Breast epithelium (tissue), 4 donors: ENCODE measurements around the gene SMAD6. TPM values are rescaled to one million over a fixed set of nuclear protein-coding genes. Genes with fewer than 3 reads are reported as not detected.

Experiments
- DNase-seq, 2 donors: peaks; one replicate each; pipeline ENCODE4 v3.0.0-alpha.2; 2019; ENCODE audit warnings: low spot score in 2 of 2
- H3K27ac ChIP-seq, 2 donors: fragments of 200-600 bp; sonication (generic) in 1 of 2; one replicate each; pipeline ENCODE4 v1.5.1; 2016 to 2019; ENCODE audit warnings: mild to moderate bottlenecking in 1 of 2
- H3K27me3 ChIP-seq, 2 donors: fragments of 200-600 bp; sonication (generic) in 1 of 2; one replicate each; pipeline versions ENCODE4 v1.5.1 to v1.6.0; 2017 to 2019; ENCODE audit warnings: control low read depth in 1 of 2, mild to moderate bottlenecking in 1 of 2
- H3K36me3 ChIP-seq: fragments of 200-600 bp; one replicate; pipeline ENCODE4 v1.5.1; 2019
- H3K4me1 ChIP-seq, 2 donors: fragments of 200-600 bp; sonication (generic); one replicate each; pipeline ENCODE4 v1.5.1; 2016 to 2019; ENCODE audit warnings: control low read depth in 1 of 2
- H3K4me3 ChIP-seq, 3 donors: fragments of 200-600 bp; sonication (generic); 1 replicate in 2 of 3; 2 replicates in 1 of 3; pipeline ENCODE4 v1.5.1; 2016 to 2019; ENCODE audit warnings: mild to moderate bottlenecking in 3 of 3, moderate library complexity in 2 of 3
- H3K9me3 ChIP-seq, 2 donors: fragments of 200-600 bp; sonication (generic) in 1 of 2; one replicate each; pipeline ENCODE4 v1.5.1; 2016 to 2019; ENCODE audit warnings: control low read depth in 1 of 2
- CTCF ChIP-seq, 3 donors: fragments of 450-650 bp; IDR thresholded peaks; one replicate each; pipeline ENCODE4 v1.5.1; 2016 to 2017; ENCODE audit warnings: antibody characterized with exemption in 3 of 3, mild to moderate bottlenecking in 3 of 3, moderate library complexity in 3 of 3
- POLR2A ChIP-seq: fragments of 450-650 bp; IDR thresholded peaks from one replicate; pipeline ENCODE4 v1.6.1; 2016; ENCODE audit warnings: antibody characterized with exemption, mild to moderate bottlenecking, moderate library complexity
- POLR2AphosphoS5 ChIP-seq, 3 donors: sonication (generic); formaldehyde crosslinking; IDR thresholded peaks; one replicate each; pipeline ENCODE4 v1.6.1; 2017; ENCODE audit warnings: antibody characterized with exemption in 3 of 3
- intact Hi-C: fragments of 100-400 bp; cut with DNase I; formaldehyde crosslinking; loops from one replicate; pipeline ENCODE4 v1.15.1; 2023; ENCODE audit warnings: low total_unique reads
- total RNA-seq, 3 donors: library from RNA; depleted of rRNA; stranded (reverse); fragments of >200 nt; gene quantifications; one replicate each; pipeline ENCODE4 v1.1.0, GENCODE V29; 2016

Gene SMAD6
- total RNA-seq, 3 donors from 2014 or later = 7.6 to 22.6 (median 13.4) TPM

GRCh38 chr15:66830358-66830757 lies 128.3 kb downstream of the SMAD6 start:
- Histone ChIP-seq H3K27me3 (no peaks in the 10 kb centered on the region), H3K9me3 (no peaks in the 10 kb centered on the region), H3K36me3 (no peaks in the 10 kb centered on the region), H3K4me1 (no peaks in the 10 kb centered on the region), H3K27ac (no peak overlapping the region), H3K4me3 (no peak overlapping the region)
- TF ChIP-seq POLR2A = no peak
- no peak for TF ChIP-seq POLR2AphosphoS5 (IDR thresholded peaks at IDR 0.05)
- TF ChIP-seq CTCF (IDR thresholded peaks at IDR 0.05) = no peak
- no peak for DNase-seq
- intact Hi-C loops = no loop called here

- no peak overlapping the region for H3K4me3 ChIP-seq
- no peaks in the 10 kb centered on the region for H3K9me3 ChIP-seq
- no peak for TF ChIP-seq POLR2A
- TF ChIP-seq CTCF (IDR thresholded peaks at IDR 0.05) = no peak
- TF ChIP-seq POLR2AphosphoS5 (IDR thresholded peaks at IDR 0.05) = no peak
- H3K36me3 ChIP-seq = no peaks in the 10 kb centered on the region
- no peaks in the 10 kb centered on the region for H3K27me3 ChIP-seq
- intact Hi-C loops = no loop called here
- no peaks in the 10 kb centered on the region for H3K4me1 ChIP-seq
- no peak for DNase-seq
- no peak overlapping the region for H3K27ac ChIP-seq
Observed at GRCh38 chr15:66830823-66831222, 128.8 kb downstream of the SMAD6 start.

GRCh38 chr15:66831289-66831688 lies 129.3 kb downstream of the SMAD6 start:
- Histone ChIP-seq H3K4me3 (no peak overlapping the region), H3K27ac (no peak overlapping the region), H3K36me3 (no peaks in the 10 kb centered on the region), H3K27me3 (no peaks in the 10 kb centered on the region), H3K4me1 (no peaks in the 10 kb centered on the region), H3K9me3 (no peaks in the 10 kb centered on the region)
- no peak for TF ChIP-seq CTCF (IDR thresholded peaks at IDR 0.05)
- no peak for TF ChIP-seq POLR2AphosphoS5 (IDR thresholded peaks at IDR 0.05)
- no peak for TF ChIP-seq POLR2A
- no peak for DNase-seq
- intact Hi-C loops = no loop called here

DNA sequence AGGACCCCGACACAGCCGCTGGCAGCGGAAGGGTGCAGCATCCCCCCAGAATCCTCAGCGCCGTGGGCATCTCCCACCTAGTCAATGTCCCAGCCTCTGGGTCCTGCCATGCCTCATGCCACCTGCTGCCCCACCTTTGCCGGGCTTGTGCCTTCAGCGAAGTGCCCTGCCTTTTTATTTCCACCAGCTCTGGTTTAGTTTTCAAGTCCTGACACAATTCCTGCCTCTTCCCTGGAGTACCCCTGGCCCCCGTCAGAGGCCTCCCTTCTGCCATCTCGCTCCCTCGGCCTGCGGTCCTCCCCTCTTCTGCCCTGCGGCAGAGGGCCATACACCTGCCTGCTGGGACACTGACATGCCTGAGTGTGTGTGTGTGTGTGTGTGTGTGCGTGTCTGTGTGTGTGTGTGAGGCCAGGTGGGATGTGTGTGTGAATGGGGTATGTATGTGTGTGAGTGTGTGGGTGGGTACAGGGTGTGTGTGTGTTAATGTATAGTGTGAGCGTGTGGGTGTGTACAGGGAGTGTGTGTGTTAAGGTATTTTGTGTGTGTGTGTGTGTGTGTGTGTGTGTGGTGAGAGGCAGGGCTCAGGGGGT lies 129.9 kb downstream of the SMAD6 start:
- Histone ChIP-seq H3K27me3 (no peaks in the 10 kb centered on the region), H3K27ac (no peak overlapping the region), H3K36me3 (no peaks in the 10 kb centered on the region), H3K4me1 (no peaks in the 10 kb centered on the region), H3K4me3 (no peak overlapping the region), H3K9me3 (no peaks in the 10 kb centered on the region)
- intact Hi-C loops = no loop called here
- TF ChIP-seq CTCF (IDR thresholded peaks at IDR 0.05) (no peak), POLR2AphosphoS5 (IDR thresholded peaks at IDR 0.05) (no peak), POLR2A (no peak)
- DNase-seq = no peak

Other genes with a start within 250 kb of the SMAD6 start
- 10 to 100 TPM; 26.9 to 35.1 (median 31.5) TPM for gene SNAPC5, start 204.5 kb upstream of the SMAD6 start, total RNA-seq
- gene RPL4, start 197.4 kb upstream of the SMAD6 start, total RNA-seq = 1,000 to 10,000 TPM; 3,770 to 3,861 (median 3,828) TPM
- 1 to 10 TPM; 4.0 to 8.2 (median 7.6) TPM for gene ZWILCH, start 196.9 kb upstream of the SMAD6 start, total RNA-seq
- not detected for gene LCTL, start 136.2 kb upstream of the SMAD6 start, total RNA-seq